NCI-H2107 (cell line): ENCODE results near the gene DNAJC2.
A peak's percentile ranks its signal among the peaks of the same experiment; 100 is the strongest.
"Not testable (repeated sequence)": the region's sequence is repeated elsewhere in the genome, so short reads cannot be mapped to it uniquely, and the experiment has no call there.

Source experiments
- DNase-seq: peaks from one replicate; lab custom pipeline; 2025; lab: John Stamatoyannopoulos, UW

DNAJC2 gene

DNA sequence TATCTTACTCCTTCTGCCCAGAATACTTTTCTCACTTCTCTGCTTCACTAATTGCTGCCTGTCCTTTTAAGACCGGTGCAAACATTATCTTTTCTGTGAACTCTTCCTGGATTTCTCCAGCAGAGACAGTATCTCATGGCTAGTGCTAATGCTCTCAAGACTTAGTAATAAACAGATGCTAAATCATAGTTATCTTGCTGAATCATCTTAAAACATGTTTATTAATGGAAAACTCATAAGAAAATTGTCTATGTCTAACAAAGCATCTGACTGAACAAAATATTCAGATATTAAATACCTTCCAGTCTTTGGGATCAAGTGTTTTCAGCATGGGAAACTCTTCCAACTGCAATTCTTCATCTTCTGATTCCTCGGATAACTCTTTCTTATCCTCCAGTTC, 3.1 kb downstream of the DNAJC2 start:
- DNase-seq = no peak

DNA sequence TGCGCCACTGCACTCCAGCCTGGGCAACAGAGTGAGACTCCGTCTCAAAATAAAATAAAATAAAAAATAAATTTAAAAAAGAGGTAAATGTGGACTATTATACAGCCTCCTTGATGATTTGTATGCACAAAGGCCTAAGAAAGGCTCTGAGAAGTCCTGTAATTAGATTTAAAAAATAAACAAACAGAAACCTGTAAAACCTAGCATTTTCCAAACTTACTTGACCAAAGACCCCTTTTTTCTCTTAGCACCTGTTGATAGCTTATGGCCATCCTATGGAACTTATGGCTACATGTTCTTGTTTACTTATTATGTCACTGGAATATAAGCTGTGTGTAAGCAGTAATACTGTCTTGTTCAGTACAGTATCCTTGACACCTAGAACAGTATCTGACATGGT, 5.7 kb downstream of the DNAJC2 start:
- no peak for DNase-seq

DNA sequence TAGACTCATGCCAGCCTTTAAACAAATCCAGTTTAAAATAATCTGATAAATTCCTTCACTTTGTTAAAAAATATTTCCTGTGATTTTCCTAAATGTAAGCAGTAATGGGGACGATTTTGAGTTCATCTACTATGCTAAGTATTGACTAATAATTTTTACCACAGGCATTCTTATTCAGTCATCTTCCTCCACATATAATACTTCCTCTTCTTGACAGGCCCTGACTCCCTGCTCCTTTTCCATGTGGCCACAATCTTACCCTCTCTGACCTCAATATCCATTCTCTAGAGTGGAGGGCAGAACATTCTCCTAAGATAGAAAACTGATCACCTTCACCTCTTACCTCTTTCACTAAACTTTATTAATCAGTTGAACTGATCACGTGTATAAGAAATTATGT, 7.8 kb downstream of the DNAJC2 start:
- DNase-seq = no peak

DNA sequence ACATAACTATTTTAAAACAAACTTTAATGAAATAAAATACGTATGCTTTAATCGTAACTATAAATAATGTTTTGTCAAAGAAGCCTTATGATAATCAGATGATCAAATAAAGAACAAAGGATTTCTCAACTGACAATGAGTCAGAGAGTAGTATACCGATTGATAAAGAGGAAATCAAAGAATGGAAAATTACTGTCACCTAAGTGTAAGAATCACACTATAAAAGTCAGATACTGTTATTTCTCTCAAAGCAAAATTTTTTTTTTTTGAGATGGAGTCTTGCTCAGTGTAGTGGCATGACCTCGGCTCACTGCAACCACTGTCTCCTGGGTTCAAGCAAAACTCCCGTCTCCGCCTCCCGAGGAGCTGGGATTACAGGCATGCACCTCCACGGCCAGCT, 18.8 kb downstream of the DNAJC2 start:
- DNase-seq = no peak

DNA sequence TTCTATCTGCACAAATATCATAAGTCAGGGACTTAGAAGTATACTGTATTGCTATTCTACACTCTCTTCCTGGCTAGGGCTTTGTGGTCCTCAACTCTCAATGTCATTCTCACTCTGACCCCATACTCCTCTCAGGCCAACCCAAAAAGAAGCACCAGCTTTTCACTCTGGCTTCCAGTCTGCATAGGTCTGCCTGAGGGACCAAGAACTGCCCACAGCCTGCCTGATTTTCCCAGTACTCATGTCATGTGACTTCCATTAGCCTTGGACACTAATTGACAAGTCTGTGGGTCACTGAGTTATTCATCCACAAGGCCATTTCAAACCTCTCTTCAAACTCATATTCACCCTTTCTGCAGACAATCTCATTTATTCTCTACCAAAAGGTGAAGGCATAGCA, 27.6 kb downstream of the DNAJC2 start:
- no peak for DNase-seq

DNA sequence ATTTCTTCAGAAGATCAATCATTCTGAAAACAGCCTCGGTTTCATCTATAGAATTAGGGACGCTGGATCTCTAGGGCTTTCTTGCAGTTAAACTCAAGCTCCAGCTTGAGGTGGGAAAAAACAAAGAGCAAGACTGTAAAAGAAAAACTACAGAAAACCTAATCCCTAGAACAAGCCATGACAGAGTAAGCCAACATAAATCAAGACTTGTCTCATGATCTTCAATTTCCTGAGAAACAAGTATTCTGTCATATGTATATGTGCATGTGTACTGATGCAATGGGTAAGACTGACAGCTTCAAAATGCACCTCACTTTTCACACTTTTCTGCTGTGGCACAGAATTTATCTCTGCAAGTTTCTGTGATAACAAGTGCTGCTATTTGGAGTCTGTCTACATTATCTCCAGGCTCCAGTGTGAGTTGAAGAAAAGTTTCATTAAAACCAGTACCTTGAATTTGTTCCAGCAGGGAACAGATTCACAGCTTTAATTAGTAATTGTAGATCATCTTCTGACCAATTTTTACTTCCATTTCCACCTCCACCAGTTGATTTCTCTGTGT, 28.1 kb downstream of the DNAJC2 start:
- DNase-seq = no peak

DNA sequence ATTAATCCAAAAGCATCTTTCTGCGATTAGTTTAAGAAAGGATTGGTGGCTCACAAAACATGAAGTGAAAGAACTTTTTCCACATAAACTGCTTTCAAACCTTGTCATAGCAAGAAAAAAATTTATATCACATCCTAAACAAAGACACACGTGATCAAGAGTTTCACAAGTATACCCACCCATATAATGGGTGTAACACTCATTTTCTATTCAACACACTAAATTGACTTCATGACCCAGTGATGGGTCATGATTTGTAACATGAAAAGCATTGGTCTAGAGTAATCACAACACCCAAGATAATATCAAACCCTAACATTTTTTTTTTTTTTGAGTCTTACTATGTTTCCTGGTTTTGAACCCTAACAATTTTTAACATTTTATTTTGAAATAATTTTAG, 29.7 kb downstream of the DNAJC2 start:
- DNase-seq = no peak

DNA sequence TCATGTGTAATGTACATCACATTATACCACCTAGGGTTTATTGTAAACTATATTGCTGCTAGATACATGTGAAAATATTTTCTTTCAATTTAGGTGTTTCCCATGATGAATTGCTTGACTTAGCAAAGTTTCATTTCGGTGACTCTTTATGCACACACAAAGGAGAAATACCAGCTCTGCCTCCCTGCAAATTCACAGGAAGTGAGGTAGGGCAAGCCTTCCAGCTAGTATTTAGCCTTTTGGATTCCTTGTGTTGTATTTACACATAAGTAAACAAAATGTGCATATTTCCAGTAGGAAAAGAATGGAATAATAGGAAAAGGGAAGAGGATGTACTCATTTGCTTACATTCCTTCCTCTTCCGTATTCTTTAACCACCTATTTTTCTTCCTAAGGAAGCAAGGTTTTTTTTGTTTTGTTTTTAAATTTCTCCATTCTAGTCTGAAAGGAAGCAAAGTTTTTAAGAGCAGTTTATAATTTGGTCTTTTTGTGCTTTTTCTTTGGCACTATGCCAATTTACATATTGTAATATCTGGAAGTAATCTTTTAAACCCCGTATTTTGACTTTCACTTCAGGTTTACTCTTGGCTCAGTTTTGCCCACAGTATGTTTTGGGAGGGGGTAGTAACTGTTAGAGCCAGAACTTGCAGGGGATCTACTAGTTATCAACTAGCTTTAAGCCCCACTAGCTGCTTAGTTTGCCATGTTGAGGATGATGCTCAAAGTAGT, 36.9 kb downstream of the DNAJC2 start:
- DNase-seq = no peak

DNA sequence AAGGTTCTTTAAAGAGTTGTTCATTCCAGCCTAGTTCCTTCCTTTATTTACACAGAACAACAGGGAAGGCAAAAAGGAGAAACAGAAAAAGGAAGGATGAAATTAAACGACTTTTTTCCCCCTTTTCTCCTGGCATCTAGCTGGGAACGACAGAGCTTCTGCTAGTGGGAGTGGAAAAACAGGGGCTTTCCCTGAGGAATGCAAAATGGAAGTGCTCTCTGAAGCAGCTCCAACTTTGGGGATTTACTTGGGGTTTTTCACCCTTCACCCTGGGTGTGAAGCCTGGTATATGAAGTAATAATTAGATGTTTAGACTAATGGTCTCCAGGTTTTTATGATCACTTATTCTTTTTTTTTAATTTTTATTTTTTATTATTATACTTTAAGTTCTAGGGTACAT, 43.1 kb downstream of the DNAJC2 start:
- DNase-seq = no peak

DNA sequence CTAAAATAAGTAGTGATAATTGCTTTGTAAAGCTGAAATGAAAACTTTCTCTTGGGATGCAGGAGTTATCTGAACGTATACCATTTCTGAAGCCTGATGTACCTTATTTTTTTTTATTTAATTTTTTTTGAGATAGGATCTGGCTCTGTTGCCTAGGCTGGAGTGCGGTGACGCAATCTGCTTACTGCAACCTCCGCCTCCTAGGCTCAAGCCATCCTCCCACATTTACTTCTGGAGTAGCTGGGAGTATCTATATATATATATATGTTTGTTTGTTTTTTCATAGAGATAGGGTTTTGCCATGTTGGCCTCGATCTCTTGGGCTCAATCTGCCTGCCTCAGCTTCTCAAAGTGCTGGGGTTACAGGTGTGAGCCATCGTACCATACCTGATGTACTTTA, 44.9 kb downstream of the DNAJC2 start:
- DNase-seq = no peak

DNA sequence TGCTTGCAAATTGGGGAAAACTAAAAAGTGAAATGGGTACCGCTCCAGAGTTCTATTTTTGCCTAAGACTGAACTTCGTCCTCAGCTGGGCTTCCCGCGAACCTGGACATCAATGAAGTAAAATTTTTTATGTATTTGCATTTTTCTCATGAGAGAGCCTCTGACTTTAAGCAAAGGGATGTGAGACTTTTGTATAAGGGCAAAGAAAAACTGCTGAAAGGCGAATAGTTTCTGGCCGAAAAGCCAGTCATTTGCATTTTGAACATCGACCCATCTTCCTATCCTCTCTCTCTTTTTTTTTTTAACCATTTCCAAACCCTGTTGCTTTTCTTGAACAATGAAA, 46.8 kb downstream of the DNAJC2 start:
- DNase-seq = no peak

DNA sequence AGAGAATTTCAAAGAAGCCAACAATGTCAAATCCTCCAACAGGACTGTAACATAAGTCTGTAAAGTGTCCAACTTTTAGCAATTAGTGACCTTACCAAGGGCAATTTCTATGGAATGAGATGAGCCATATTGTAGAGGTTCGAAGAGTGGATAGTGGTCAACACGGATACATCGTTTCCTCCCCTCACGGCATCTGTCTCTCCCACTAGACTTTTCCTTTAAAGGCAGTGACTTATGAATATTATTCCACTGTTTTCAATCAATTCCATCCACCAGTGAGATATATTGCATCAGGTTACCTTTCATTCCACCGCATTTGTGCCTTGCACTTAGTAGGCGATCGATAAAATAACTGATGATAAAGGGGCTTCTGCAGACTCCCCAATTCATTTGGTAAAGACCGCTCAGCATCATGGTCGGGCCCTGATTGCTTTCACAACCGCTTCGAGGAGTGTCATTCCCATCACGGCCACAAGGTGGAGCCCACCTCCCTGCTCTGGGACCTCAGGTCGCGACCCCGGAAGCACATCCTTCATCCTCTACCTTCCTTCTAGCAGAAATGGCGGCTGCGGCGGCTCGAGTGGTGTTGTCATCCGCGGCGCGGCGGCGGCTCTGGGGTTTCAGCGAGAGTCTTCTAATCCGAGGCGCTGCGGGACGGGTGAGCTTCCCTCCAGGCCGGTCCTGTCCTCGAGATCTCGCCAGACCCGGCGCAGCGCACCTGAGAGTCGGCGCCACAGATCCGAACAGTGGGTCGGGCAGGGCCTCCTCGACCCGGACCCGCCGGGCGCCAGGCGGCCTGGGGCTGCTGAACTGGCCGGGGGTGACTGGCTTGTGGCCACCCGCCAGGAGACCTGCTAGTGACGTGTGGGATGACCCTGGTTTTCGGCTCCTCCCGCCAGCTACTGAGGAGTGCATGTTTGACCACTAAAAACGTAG, 47.4 kb downstream of the DNAJC2 start, which contains the start of gene PMPCB:
Gene PMPCB (plus strand): TSS at position 535 of the 936 bp plus-strand sequence. CDS start 25 bp downstream, at position 560.
- peak; percentile 89 for DNase-seq

DNA sequence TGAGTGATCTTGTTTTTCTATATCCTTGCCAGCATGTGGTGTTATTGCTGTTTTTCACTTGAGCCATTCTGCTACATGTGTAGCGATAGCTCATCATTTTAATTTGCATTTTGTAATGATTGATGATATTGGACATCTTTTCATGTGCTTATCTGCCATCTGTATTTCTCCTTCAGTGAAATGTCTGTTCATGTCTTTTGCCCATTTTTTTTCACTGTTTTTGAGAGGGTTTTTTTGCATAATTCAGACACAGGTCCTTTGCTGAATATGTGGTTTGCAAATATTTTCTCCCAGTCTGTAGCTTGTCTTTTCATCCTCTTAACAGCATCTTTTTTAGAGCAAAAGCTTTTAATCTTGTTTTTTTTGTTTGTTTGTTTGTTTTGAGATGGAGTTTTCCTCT, 51.0 kb downstream of the DNAJC2 start:
- DNase-seq = no peak

DNA sequence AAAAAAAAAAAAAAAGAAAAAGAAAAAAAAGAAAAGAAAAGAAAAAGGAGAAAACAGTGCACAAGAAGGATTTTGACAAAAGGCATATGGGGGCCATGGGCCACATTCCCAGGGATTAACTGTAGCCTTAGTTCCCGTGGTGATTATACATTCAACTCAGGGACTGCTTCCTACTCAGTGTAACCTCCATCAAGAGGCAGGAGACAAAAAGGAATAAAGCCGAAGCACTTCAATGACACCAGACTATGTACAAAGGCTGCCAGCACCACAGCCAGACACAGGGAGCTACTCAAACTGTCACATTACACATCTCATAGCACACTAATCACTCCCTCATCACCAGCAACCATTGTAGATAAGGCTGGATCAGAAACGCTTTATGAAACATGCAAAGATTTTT, 52.4 kb downstream of the DNAJC2 start:
- DNase-seq = no peak

DNA sequence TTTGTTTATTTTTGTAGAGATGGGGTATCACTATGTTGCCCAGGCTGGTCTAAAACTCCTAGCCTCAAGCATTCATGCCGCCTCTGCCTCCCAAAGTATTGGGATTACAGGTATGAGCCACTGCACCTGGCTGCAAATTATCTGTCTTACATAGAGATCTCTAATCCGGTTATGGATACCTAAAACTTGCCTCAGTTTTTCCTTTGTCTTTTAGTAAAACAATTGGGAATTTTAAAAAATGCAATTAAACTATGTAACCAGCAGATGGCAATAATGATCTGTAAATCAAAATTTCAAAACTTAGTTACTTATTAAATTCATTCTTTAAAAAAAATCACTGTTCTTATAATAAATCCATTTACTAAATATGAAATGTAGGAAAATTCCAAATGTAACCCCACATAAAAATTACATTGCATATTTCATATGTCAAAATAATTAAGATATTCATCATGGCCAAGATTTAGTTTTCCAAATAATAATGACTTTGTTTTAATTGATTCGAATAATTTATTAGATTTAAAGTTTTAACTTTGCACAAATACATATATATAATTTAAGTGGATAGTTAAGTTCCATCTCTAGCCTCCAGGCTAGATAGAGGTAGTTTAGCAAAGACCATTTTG, 61.7 kb downstream of the DNAJC2 start:
- not testable (repeated sequence) for DNase-seq

DNA sequence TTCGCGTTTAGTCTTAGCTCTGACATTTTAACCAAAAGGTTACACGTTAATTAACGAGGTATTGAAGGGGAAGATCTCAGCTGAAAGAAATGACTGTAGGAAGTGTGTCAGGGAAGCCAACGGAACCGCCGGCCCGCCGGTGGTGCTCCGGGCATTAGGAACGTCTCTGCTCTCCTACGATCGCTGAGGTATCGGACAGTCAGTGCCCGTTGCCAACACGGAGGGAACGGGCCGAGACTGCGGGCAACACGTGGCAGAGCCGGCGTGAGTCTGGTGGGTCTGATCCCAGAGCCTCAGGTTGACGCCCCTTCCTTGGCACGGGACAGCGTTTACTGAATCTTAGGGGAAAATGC, 63.8 kb downstream of the DNAJC2 start:
- DNase-seq = not testable (repeated sequence)

DNA sequence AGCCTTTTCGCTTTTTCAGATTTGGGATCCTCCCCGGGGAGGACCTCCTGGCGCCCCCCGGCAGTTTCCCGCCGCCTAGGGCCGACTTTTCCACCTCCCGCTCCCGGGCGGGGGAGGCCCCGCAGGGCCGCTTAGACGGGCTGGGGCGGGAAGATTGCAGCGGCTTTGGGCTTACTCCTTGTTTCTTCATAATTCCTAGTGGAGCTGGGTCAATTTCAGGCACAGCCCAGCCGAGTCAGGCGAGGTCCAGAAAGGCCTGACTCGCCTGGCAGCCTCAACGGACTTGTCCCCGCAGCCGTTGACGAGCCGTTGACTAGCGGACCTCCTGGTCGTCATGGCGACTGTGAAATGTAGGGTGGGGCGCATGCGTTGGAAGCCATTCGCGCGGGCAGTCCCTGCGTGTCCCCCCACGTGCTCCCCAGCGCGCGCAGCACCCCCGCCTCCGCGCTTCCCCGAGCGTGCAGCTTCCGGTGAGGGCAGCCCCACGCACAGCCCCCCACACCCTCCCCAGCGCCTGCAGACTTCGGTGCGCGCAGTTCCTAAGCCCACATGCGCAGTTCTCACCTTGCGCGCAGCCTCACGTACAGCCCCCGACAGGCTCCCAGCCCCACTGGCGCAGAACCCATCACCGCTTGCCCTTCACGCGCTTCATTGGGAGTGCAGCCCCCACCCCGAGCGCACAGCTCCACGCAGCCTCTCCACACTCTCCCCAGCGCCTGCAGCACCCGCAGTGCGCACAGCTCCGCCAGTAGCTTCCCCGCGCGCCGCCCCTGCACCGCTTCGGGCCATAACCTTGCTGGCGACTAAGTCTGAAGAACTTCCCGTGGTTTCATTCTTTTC, 64.4 kb downstream of the DNAJC2 start:
- peak; percentile 27 for DNase-seq

DNA sequence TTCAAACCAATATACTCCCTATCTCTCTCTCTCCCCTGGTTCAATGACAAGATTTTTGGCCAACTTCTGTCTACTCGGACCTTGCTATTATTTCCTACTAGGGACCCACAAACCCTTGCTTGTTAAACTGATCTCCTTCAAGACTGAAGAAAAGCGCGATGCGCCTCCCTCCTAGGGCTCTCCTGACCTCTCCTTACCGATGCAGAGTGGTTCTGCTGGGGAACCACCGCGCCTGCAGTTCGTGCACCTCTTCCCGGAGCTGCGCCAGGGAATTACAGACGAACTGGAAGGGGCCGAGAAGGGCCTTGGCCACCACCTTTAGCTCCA, 65.0 kb downstream of the DNAJC2 start:
- peak; percentile 3 for DNase-seq

DNA sequence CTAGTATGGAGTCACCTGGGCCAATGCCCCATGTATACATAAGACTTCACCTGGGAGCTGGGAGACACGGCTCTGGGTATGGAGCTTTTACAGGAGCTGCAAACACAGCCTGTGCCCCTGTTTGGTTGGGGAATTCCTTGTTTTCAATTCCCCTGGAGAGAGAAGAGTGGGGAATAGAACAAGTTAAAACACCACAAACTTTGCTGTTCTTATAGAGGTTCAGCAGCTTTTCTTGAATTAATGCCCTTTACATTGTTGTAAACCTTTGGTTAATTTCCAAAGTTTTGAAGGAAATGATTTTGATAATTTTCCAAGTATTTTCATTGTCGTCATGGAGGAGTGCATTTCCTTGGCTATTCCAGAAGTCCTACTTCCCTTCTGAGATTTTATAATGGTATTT, 66.4 kb downstream of the DNAJC2 start:
- not testable (repeated sequence) for DNase-seq

DNA sequence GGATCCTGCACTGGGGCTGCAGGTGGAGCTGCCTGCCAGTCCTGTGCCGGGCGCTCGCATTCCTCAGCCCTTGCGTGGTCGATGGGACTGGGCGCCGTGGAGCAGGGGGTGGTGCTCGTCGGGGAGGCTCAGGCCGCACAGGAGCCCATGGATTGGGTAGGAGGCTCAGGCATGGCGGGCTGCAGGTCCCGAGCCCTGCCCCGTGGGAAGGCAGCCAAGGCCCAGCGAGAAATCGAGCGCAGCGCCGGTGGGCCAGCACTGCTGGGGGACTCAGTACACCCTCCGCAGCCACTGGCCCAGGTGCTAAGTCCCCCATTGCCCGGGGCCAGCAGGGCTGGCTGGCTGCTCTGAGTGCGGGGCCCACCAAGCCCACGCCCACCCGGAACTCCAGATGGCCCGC, 69.7 kb downstream of the DNAJC2 start:
- DNase-seq = not testable (repeated sequence)

DNA sequence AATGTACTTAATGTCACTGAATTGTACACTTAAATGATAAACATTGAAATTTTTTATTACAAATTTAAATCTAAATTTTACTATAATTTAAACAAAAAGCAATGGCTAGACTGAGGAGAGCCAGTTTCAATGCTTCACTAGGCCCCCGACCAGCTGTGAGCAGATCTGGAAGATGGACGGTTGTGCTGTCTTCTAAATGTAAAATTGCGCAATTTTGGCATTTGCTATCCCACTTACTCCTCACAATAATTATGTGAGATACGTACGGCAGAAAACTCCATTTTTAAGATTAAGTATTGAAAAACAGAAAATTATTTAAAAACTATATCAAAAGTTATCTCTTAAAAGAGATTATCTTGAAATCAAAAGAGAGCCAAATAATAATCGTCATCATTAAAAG, 71.2 kb downstream of the DNAJC2 start:
- not testable (repeated sequence) for DNase-seq

DNA sequence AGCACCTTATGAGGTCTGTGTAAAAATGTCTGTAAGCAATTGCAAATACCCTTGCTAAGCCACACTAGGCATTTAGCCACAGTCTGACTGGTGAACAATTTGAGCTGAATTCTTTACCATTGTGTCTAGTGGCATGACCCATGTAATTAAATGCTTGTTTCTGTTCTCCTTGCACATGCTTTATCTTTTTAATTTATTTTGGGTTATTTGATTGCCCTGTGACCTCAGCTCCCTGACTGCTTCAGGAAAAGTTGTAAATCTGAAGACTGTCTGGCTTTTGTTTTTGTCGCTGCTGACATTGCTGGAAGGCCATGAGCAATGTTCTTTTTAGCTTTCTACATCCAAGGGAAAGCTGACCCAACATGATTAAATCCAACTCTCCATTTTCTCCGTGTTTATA, 78.3 kb downstream of the DNAJC2 start:
- DNase-seq = not testable (repeated sequence)
